ENCODE results near the gene TFF2. TPM values are rescaled to one million over a fixed set of nuclear protein-coding genes. Genes with fewer than 3 reads are reported as not detected.

Gene TFF2
- total and polyA plus RNA-seq, 5 experiments from 2014 or later = not detected

- Mint-ChIP-seq H3K9me3 (peaks cover 0 to 13% (median 5%) of the 10 kb centered on the region in 9 donors), H3K27me3 (no peaks in the 10 kb centered on the region), H3K36me3 (peaks cover 0 to 5% (median 1%) of the 10 kb centered on the region in 3 donors), H3K4me3 (no peak overlapping the region), H3K27ac (no peak overlapping the region), H3K4me1 (peaks cover 0 to 7% (median 0%) of the 10 kb centered on the region in 4 donors)
- POLR2A ChIA-PET = interaction anchor here (0.6 kb wide), 1 partner anchor 82 kb away, joined by 3 read pairs; no protein-coding TSS in a partner anchor
- DNase-seq (no peak), ATAC-seq (no peak)
Observed at GRCh38 chr21:42349420-42350317, 1.1 kb downstream of the TFF2 start.

- H3K27ac Mint-ChIP-seq = no peak overlapping the region
- peaks cover 0 to 6% (median 0%) of the 10 kb centered on the region in 4 donors for H3K4me1 Mint-ChIP-seq
- H3K9me3 Mint-ChIP-seq = peaks cover 0 to 4% (median 1%) of the 10 kb centered on the region in 9 donors
- no peaks in the 10 kb centered on the region for H3K36me3 Mint-ChIP-seq
- POLR2A ChIA-PET = interaction anchor here (0.6 kb wide), 1 partner anchor 81 kb away, joined by 3 read pairs; no protein-coding TSS in a partner anchor
- no peaks in the 10 kb centered on the region for H3K27me3 Mint-ChIP-seq
- no peak overlapping the region for H3K4me3 Mint-ChIP-seq
- DNase-seq = peak in 1 of 10 donors; percentile 22
- no peak for ATAC-seq
Observed at GRCh38 chr21:42348762-42349161, 2.0 kb downstream of the TFF2 start.

- no peak for ATAC-seq
- POLR2A ChIA-PET = no interaction called here
- H3K36me3 Mint-ChIP-seq = no peaks in the 10 kb centered on the region
- no peak overlapping the region for H3K27ac Mint-ChIP-seq
- H3K27me3 Mint-ChIP-seq = no peaks in the 10 kb centered on the region
- DNase-seq = peak in 1 of 10 donors; percentile 44
- H3K9me3 Mint-ChIP-seq = no peaks in the 10 kb centered on the region
- peaks cover 0 to 2% (median 0%) of the 10 kb centered on the region in 4 donors for H3K4me1 Mint-ChIP-seq
- no peak overlapping the region for H3K4me3 Mint-ChIP-seq
Observed at GRCh38 chr21:42347601-42348327, 3.0 kb downstream of the TFF2 start.

GRCh38 chr21:42346866-42347600 lies 3.8 kb downstream of the TFF2 start:
- H3K4me1 Mint-ChIP-seq = no peaks in the 10 kb centered on the region
- ATAC-seq = no peak
- H3K9me3 Mint-ChIP-seq = no peaks in the 10 kb centered on the region
- DNase-seq = no peak
- no peak overlapping the region for H3K27ac Mint-ChIP-seq
- H3K36me3 Mint-ChIP-seq = no peaks in the 10 kb centered on the region
- H3K27me3 Mint-ChIP-seq = no peaks in the 10 kb centered on the region
- H3K4me3 Mint-ChIP-seq = no peak overlapping the region
- POLR2A ChIA-PET = no interaction called here

GRCh38 chr21:42346441-42346840 lies 4.4 kb downstream of the TFF2 start:
- ATAC-seq (no peak), DNase-seq (no peak)
- POLR2A ChIA-PET = no interaction called here
- H3K27ac Mint-ChIP-seq = no peak overlapping the region
- no peaks in the 10 kb centered on the region for H3K27me3 Mint-ChIP-seq
- no peaks in the 10 kb centered on the region for H3K9me3 Mint-ChIP-seq
- H3K36me3 Mint-ChIP-seq = no peaks in the 10 kb centered on the region
- no peaks in the 10 kb centered on the region for H3K4me1 Mint-ChIP-seq
- H3K4me3 Mint-ChIP-seq = no peak overlapping the region

GRCh38 chr21:42344631-42345030 lies 6.2 kb downstream of the TFF2 start:
- ATAC-seq (no peak), DNase-seq (no peak)
- Mint-ChIP-seq H3K27ac (no peak overlapping the region), H3K9me3 (no peaks in the 10 kb centered on the region), H3K36me3 (no peaks in the 10 kb centered on the region), H3K4me1 (no peaks in the 10 kb centered on the region), H3K27me3 (no peaks in the 10 kb centered on the region), H3K4me3 (no peak overlapping the region)
- POLR2A ChIA-PET = no interaction called here

GRCh38 chr21:42343963-42344510 lies 6.8 kb downstream of the TFF2 start:
- ATAC-seq (no peak), DNase-seq (no peak)
- H3K4me1 Mint-ChIP-seq = no peaks in the 10 kb centered on the region
- no peaks in the 10 kb centered on the region for H3K27me3 Mint-ChIP-seq
- POLR2A ChIA-PET = interaction anchor here (1.1 kb wide), 1 partner anchor 69 kb away, joined by 3 read pairs; no protein-coding TSS in a partner anchor
- no peaks in the 10 kb centered on the region for H3K36me3 Mint-ChIP-seq
- H3K27ac Mint-ChIP-seq = no peak overlapping the region
- no peak overlapping the region for H3K4me3 Mint-ChIP-seq
- no peaks in the 10 kb centered on the region for H3K9me3 Mint-ChIP-seq

- Mint-ChIP-seq H3K4me1 (peaks cover 0 to under 1% (median 0%) of the 10 kb centered on the region in 4 donors), H3K9me3 (no peaks in the 10 kb centered on the region), H3K4me3 (peak overlapping the region in 1 of 10 donors; percentile 24), H3K27ac (peak overlapping the region in 1 of 10 donors; percentile 51), H3K36me3 (no peaks in the 10 kb centered on the region), H3K27me3 (no peaks in the 10 kb centered on the region)
- no peak for DNase-seq
- POLR2A ChIA-PET = interaction anchor here (1.1 kb wide), 1 partner anchor 70 kb away, joined by 3 read pairs; no protein-coding TSS in a partner anchor
- ATAC-seq = no peak
Observed at GRCh38 chr21:42343556-42343955, 7.2 kb downstream of the TFF2 start.

- ATAC-seq (no peak), DNase-seq (peak in 1 of 10 donors; percentile 8)
- Mint-ChIP-seq H3K27ac (peak overlapping the region in 2 of 10 donors; percentile 27 to 51), H3K36me3 (no peaks in the 10 kb centered on the region), H3K9me3 (no peaks in the 10 kb centered on the region), H3K4me3 (no peak overlapping the region), H3K27me3 (no peaks in the 10 kb centered on the region), H3K4me1 (peaks cover 0 to 5% (median 2%) of the 10 kb centered on the region in 4 donors)
- POLR2A ChIA-PET = interaction anchor here (1.1 kb wide), 1 partner anchor 70 kb away, joined by 3 read pairs; no protein-coding TSS in a partner anchor
Observed at GRCh38 chr21:42343101-42343500, 7.7 kb downstream of the TFF2 start.

- no peak for ATAC-seq
- Mint-ChIP-seq H3K36me3 (no peaks in the 10 kb centered on the region), H3K4me1 (peaks cover 6 to 12% (median 9%) of the 10 kb centered on the region in 4 donors), H3K27ac (no peak overlapping the region), H3K4me3 (no peak overlapping the region), H3K9me3 (no peaks in the 10 kb centered on the region), H3K27me3 (peaks cover 0 to 6% (median 0%) of the 10 kb centered on the region in 5 donors)
- no peak for DNase-seq
- POLR2A ChIA-PET = no interaction called here
Observed at GRCh38 chr21:42341776-42342542, 8.8 kb downstream of the TFF2 start.

- Mint-ChIP-seq H3K27ac (no peak overlapping the region), H3K4me1 (peaks cover 6 to 12% (median 9%) of the 10 kb centered on the region in 4 donors), H3K4me3 (peak overlapping the region in 1 of 10 donors; percentile 20), H3K27me3 (peaks cover 0 to 6% (median 0%) of the 10 kb centered on the region in 5 donors), H3K36me3 (no peaks in the 10 kb centered on the region), H3K9me3 (no peaks in the 10 kb centered on the region)
- DNase-seq = no peak
- POLR2A ChIA-PET = interaction anchor here (1.2 kb wide), 1 partner anchor 110 kb away, joined by 10 read pairs; no protein-coding TSS in a partner anchor
- no peak for ATAC-seq
Observed at GRCh38 chr21:42340187-42341050, 10.4 kb downstream of the TFF2 start.

All from naive thymus-derived CD8-positive, alpha-beta T cell (primary cell).